WTC11 (cell line): Measurements from ENCODE around the gene ENTPD6.

Experiments
- ARID4B ChIP-seq: sonication (generic); formaldehyde crosslinking; IDR thresholded peaks from 2 replicates; pipeline ENCODE4 v1.8.0; 2023; ENCODE audit warnings: missing genetic modification reagents, mild to moderate bottlenecking, borderline replicate concordance
- CTCF ChIP-seq: fragments of 200-600 bp; IDR thresholded peaks from 2 replicates; pipeline ENCODE4 v1.8.0; 2022; ENCODE audit warnings: antibody characterized with exemption
- ELF4 ChIP-seq: sonication (generic); formaldehyde crosslinking; IDR thresholded peaks from 2 replicates; pipeline ENCODE4 v1.8.1; 2022; ENCODE audit warnings: low read depth, mild to moderate bottlenecking, moderate library complexity, missing genetic modification reagents
- NFYB ChIP-seq: sonication (generic); formaldehyde crosslinking; conservative IDR thresholded peaks from 2 replicates; pipeline ENCODE4 v1.8.0; 2022; ENCODE audit warnings: low read depth, missing genetic modification reagents
- ZNF317 ChIP-seq: sonication (generic); formaldehyde crosslinking; IDR thresholded peaks from 2 replicates; pipeline ENCODE4 v1.8.1; 2023; ENCODE audit warnings: low read depth, mild to moderate bottlenecking, moderate library complexity, missing genetic modification reagents, borderline replicate concordance
- TF ChIP-seq, protein P1 (sequence below): sonication (generic); formaldehyde crosslinking; IDR thresholded peaks from 2 replicates; pipeline ENCODE4 v1.8.0; 2022; ENCODE audit warnings: mild to moderate bottlenecking, missing genetic modification reagents
- TF ChIP-seq, protein P2 (sequence below): sonication (generic); formaldehyde crosslinking; IDR thresholded peaks from 2 replicates; pipeline ENCODE4 v1.8.1; 2023; ENCODE audit warnings: mild to moderate bottlenecking, missing genetic modification reagents, moderate library complexity

DNA sequence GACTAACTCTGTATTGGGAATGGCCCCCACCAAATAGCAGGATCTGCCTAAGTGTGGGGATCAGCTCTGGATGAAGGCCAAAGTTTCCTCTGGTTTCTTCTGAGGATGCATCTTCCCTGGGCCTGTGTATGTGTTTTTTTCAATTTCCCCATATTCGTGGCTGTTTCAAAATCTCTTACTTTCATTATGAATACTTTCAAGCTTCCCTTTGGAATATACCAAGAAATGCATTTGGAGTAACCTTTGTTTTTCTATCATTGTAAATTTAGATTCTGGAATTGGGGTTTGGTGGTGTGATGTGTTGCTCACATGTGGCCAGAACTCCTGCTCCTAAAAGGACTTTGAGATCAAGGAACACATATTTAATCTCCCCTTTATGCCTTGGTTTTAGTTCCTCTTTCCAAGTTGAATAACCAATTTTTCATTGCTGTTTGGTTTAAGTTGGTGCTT lies 8.4 kb downstream of the ENTPD6 start:
- TF ChIP-seq CTCF (no peak), ZNF317 (CRISPR knock-in tag) (no peak), ELF4 (CRISPR knock-in tag) (no peak), NFYB (no peak), ARID4B (CRISPR knock-in tag) (no peak)
- TF ChIP-seq, protein P1, sequence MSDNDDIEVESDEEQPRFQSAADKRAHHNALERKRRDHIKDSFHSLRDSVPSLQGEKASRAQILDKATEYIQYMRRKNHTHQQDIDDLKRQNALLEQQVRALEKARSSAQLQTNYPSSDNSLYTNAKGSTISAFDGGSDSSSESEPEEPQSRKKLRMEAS: no peak
- TF ChIP-seq, protein P2, sequence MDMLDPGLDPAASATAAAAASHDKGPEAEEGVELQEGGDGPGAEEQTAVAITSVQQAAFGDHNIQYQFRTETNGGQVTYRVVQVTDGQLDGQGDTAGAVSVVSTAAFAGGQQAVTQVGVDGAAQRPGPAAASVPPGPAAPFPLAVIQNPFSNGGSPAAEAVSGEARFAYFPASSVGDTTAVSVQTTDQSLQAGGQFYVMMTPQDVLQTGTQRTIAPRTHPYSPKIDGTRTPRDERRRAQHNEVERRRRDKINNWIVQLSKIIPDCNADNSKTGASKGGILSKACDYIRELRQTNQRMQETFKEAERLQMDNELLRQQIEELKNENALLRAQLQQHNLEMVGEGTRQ (CRISPR knock-in tag): no peak
